GM04503 (cell line): Measurements from ENCODE around the gene CSNK1G2.

Source experiments
- DNase-seq: peaks from one replicate; pipeline ENCODE4 v3.0.0-alpha.2; 2012; ENCODE audit warnings: low read depth

Gene CSNK1G2

GRCh38 chr19:1941146-1942077 lies at the start of gene CSNK1G2:
CSNK1G2 (plus strand) TSS chr19:1941172; CDS start chr19:1969773, 28,601 bp downstream.
- DNase-seq = no peak

- DNase-seq = no peak
These were observed 47.2 kb upstream of the CSNK1G2 start for GRCh38 chr19:1893791-1894190.

- no peak for DNase-seq
These were observed 44.5 kb upstream of the CSNK1G2 start for GRCh38 chr19:1896508-1896907.

- DNase-seq = no peak
These were observed 39.0 kb upstream of the CSNK1G2 start for GRCh38 chr19:1901940-1902404.

GRCh38 chr19:1902923-1903322 lies 38.0 kb upstream of the CSNK1G2 start:
- DNase-seq = no peak

- DNase-seq = no peak
These were observed 36.2 kb upstream of the CSNK1G2 start for GRCh38 chr19:1904860-1905109.

GRCh38 chr19:1905110-1905862 lies 35.7 kb upstream of the CSNK1G2 start, which contains the start of the genes ADAT3 and SCAMP4:
ADAT3 (plus strand) TSS chr19:1905399; CDS start chr19:1912048, 6,649 bp downstream.
SCAMP4 (plus strand) TSS chr19:1905399; CDS start chr19:1915020, 9,621 bp downstream.
- peak; percentile 87 for DNase-seq

GRCh38 chr19:1905863-1906375 lies 35.1 kb upstream of the CSNK1G2 start:
- no peak for DNase-seq

- no peak for DNase-seq
These were observed 33.9 kb upstream of the CSNK1G2 start for GRCh38 chr19:1906985-1907562.

- DNase-seq = no peak
These were observed 33.2 kb upstream of the CSNK1G2 start for GRCh38 chr19:1907563-1908363.

GRCh38 chr19:1908364-1908678 lies 32.7 kb upstream of the CSNK1G2 start:
- no peak for DNase-seq

- DNase-seq = no peak
These were observed 31.3 kb upstream of the CSNK1G2 start for GRCh38 chr19:1909761-1910080.

GRCh38 chr19:1910177-1910576 lies 30.8 kb upstream of the CSNK1G2 start:
- DNase-seq = no peak

GRCh38 chr19:1911098-1911497 lies 29.9 kb upstream of the CSNK1G2 start:
- DNase-seq = no peak

GRCh38 chr19:1911995-1912394 lies 29.0 kb upstream of the CSNK1G2 start:
- no peak for DNase-seq

GRCh38 chr19:1912760-1913505 lies 28.0 kb upstream of the CSNK1G2 start:
- no peak for DNase-seq

GRCh38 chr19:1913781-1914577 lies 27.0 kb upstream of the CSNK1G2 start:
- no peak for DNase-seq

GRCh38 chr19:1914826-1915341 lies 26.1 kb upstream of the CSNK1G2 start:
- no peak for DNase-seq

- DNase-seq = no peak
These were observed 23.8 kb upstream of the CSNK1G2 start for GRCh38 chr19:1917146-1917545.

- DNase-seq = no peak
These were observed 23.0 kb upstream of the CSNK1G2 start for GRCh38 chr19:1917926-1918325.
